GM19193 (cell line): Measurements from ENCODE around the gene UTS2R.

Source experiments
- POLR2A ChIP-seq: IDR thresholded peaks from 4 replicates; pipeline ENCODE4 v1.6.1; 2011; ENCODE audit not compliant: insufficient read depth, insufficient read length; ENCODE audit errors: extremely low read depth

UTS2R gene

DNA sequence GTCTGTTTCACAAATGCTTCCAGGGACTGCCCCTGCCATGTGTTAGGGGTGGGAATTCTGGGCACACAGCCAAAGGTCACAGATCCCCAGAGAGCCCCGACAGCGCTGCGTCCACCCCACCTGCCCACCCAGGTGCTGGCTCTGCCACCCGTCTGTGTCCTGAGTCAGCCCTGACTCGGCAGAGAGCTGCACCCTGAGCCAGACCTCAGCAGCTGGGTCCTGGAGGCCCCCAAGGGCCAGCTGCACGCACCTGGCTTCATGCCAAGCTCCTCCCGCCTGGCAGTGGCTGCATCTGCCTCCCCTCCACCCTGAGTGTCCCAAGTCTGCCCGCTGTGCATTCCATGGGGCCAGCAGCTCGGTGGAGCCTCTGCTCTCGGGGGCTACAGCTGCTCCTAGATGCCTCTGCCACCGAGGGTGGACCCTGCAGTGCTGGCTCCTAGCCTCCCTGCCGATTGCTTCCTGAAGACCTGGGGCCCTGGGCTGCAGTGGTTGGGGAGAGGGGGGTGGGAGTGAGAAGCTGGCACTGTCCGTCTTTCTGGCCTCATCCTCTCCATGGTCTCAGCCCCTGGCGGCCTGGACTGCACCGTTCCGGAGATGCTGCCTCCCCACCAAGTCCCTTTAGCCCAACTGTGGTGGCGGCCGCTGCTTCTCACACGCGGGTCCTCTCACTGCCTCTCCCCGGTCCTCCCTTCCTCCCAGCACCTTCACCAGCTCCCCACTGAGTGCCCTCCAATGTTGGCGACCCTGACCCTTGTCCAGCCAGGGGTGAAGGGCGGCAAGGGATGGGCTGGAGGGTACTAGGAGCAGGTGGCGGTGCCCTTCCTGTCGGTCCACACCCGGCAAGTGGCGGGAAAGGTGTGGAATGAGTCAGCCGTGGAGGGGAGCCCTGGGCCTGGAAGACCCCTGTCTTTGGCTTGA, 41.0 kb upstream of the UTS2R start:
- TF ChIP-seq POLR2A: no peak

GRCh38 chr17:82331345-82331939, 40.1 kb upstream of the UTS2R start:
- no peak for TF ChIP-seq POLR2A

GRCh38 chr17:82332669-82333278, 38.8 kb upstream of the UTS2R start:
- TF ChIP-seq POLR2A: no peak

- TF ChIP-seq POLR2A: no peak
Measured at GRCh38 chr17:82333279-82334171, 38.0 kb upstream of the UTS2R start, which contains the start of gene SECTM1. SECTM1 (minus strand) TSS chr17:82333766; CDS start chr17:82327240, 6,526 bp downstream.

- TF ChIP-seq POLR2A: no peak
Measured at GRCh38 chr17:82334204-82334621, 37.4 kb upstream of the UTS2R start.

DNA sequence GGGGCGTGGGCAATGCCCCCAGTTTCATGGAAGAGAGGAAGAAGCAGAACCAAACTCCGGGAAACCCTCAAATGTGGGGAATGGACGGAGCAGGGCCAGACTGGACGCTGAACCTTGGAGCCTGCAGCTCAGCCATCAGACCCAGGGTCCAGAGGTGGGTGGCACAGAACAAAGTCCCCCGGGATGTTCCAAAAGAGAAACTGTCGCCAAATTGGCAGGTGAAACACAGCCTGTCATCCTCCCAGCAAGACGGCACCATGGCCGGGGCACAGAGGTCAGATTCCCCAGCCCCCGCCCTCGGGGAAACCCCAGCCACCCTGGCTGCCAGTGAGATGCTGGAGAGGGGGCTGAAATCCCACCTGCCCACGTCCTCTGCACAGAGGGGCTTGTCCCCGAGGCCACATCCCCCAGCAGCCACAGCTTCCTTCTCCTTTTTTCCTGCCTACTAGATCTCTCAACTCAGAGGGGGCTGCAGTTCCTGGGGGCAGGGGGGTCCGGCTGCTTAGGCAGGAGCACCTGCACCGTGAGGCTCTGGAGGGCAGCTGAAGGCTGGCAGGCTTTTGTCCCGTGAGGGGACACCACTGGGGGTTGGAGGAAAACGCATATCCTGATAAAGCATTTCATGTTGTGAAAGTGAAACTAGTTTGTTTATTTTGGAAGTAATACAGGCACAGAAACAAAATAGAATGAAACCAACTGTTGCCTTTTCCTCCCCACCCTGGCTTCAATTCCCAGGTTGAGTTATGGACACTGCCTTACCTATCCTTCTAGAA, 36.8 kb upstream of the UTS2R start:
- TF ChIP-seq POLR2A: no peak

- no peak for TF ChIP-seq POLR2A
Measured at GRCh38 chr17:82338858-82339633, 32.5 kb upstream of the UTS2R start.

DNA sequence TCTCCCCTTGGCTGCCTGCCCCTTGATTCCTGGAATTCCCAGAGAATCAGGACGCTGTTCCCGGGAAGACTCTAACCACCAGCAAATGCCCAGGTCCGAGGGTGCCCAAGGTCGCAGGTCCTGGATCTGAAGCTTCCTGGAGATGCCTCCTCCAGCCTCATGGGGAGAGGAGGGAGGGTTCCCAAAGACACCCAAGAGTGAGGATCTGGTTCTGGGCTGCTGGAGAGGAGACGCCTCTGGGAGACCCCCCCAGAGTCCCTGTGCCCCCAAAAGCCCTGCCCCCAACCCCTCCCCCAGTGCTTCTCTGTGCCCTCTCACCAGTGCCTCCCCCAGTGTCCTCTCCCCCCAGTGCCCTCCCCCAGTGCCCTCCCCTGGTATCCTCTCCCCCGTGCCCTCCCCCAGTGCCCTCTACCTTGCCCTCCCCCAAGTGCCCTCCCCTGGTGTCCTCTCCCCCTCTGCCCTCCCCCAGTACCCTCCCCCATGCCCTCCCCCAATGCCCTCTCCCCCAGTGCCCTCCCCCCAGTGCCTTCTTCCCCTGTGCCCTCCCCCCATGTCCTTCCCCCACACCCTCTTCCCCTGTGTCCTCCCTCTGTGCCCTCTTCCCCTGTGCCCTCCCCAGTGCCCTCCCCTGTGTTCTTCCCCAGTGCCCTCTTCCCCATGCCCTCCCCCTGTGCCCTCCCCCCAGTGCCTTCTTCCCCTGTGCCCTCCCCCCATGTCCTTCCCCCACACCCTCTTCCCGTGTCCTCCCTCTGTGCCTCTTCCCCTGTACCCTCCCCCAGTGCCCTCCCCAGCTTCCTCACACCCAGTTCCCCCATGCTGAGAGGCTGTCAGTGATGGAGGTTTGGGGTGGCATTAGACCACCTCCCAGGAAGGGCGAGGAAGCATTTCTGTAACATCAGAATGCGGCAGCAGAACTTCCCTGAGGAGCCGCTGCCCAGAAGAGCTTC, 31.7 kb upstream of the UTS2R start:
- TF ChIP-seq POLR2A: no peak

GRCh38 chr17:82342361-82343079, 29.0 kb upstream of the UTS2R start:
- no peak for TF ChIP-seq POLR2A

GRCh38 chr17:82343560-82343959, 28.0 kb upstream of the UTS2R start:
- no peak for TF ChIP-seq POLR2A

DNA sequence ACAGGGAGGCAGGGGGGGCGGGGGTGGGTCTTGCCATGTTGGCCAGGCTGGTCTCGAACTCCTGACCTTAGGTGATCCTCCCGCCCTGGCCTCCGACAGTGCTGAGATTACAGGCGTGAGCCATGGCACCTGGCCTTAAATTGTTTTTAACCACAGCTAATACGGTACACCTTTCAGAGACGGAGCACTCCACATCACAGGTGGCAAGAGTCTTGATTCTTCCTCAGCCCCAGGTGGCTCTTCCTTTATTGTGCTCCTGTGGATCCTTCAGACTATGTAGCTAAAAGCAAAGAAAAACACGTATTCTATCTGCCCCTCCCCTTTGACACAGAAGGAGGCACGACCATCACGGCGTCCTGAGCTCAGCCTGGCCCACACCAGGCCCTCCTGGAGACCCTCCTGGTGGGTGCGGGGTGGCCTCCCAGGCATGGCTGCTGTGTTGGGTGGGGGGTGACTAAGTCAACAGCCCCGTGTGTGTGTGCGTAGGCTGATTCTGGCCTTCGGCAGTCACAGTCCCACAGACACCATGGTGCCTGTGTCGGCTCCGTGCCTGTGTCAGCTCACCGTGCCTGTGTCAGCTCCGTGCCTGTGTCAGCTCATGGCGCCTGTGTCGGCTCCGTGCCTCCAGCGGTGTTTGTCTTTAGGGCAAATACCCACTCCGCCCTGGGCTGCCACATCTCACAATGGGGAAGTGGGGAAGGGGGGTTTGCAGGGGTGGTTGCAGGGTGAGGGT, 27.2 kb upstream of the UTS2R start:
- TF ChIP-seq POLR2A: no peak
